GM23338 (cell line): ENCODE measurements around the gene PMEL. TPM values are rescaled to one million over a fixed set of nuclear protein-coding genes. Genes with fewer than 3 reads are reported as not detected.

Experiments used
- ATAC-seq: fragments of 200-7000 bp; cut with Tn5 transposase; 3 replicates; pipeline ENCODE4 v1.9.1; 2020
- DNase-seq: peaks from one replicate; pipeline ENCODE4 v3.0.0-alpha.2; 2015; ENCODE audit warnings: low spot score
- H2AFZ ChIP-seq: fragments of 200-600 bp; sonication (generic); 2 replicates; pipeline ENCODE4 v1.8.0; 2016; ENCODE audit warnings: antibody characterized with exemption, mild to moderate bottlenecking, moderate library complexity
- H3F3A ChIP-seq: fragments of 200-600 bp; sonication (generic); replicated peaks from 2 replicates; pipeline ENCODE4 v1.8.0; 2017; ENCODE audit warnings: antibody characterized with exemption, mixed run types, low read depth
- H3K27ac ChIP-seq: fragments of 200-600 bp; sonication (generic); 2 replicates; pipeline ENCODE4 v1.6.1; 2016; ENCODE audit warnings: low read depth
- H3K27me3 ChIP-seq: fragments of 200-600 bp; sonication (generic); 2 replicates; pipeline ENCODE4 v1.8.0; 2016; ENCODE audit warnings: mild to moderate bottlenecking, mixed run types, moderate library complexity; ENCODE audit not compliant: insufficient read depth
- H3K36me3 ChIP-seq: fragments of 200-600 bp; sonication (generic); 2 replicates; pipeline ENCODE4 v1.8.0; 2016; ENCODE audit warnings: mild to moderate bottlenecking; ENCODE audit not compliant: insufficient read depth
- H3K4me1 ChIP-seq: fragments of 200-600 bp; sonication (generic); 2 replicates; pipeline ENCODE4 v1.8.0; 2016; ENCODE audit warnings: mild to moderate bottlenecking, moderate library complexity; ENCODE audit not compliant: insufficient read depth
- H3K4me2 ChIP-seq: fragments of 200-600 bp; sonication (generic); 2 replicates; pipeline ENCODE4 v1.7.1; 2017; ENCODE audit warnings: mixed run types
- H3K4me3 ChIP-seq: fragments of 200-600 bp; sonication (generic); 2 replicates; pipeline ENCODE4 v1.6.1; 2016; ENCODE audit warnings: mixed run types
- H3K79me2 ChIP-seq: fragments of 200-600 bp; sonication (generic); replicated peaks from 2 replicates; pipeline ENCODE4 v1.8.0; 2017; ENCODE audit warnings: mild to moderate bottlenecking; ENCODE audit not compliant: insufficient read depth
- H3K9me2 ChIP-seq: fragments of 200-600 bp; sonication (generic); 2 replicates; pipeline ENCODE4 v1.8.0; 2017; ENCODE audit not compliant: insufficient read depth
- H4K20me1 ChIP-seq: fragments of 200-600 bp; sonication (generic); replicated peaks from 2 replicates; pipeline ENCODE4 v1.8.0; 2017; ENCODE audit warnings: mild to moderate bottlenecking; ENCODE audit not compliant: insufficient read depth
- H3K27ac Mint-ChIP-seq: 2 replicates; pipeline ENCODE4 v1.8.0; 2020; ENCODE audit warnings: inconsistent platforms, mild to moderate bottlenecking, moderate library complexity, mixed read lengths
- H3K27me3 Mint-ChIP-seq: 3 replicates; pipeline ENCODE4 v1.8.0; 2022; ENCODE audit warnings: low read depth, mild to moderate bottlenecking, moderate library complexity, mixed read lengths, inconsistent platforms; ENCODE audit not compliant: insufficient read depth, poor library complexity
- H3K36me3 Mint-ChIP-seq: 3 replicates; pipeline ENCODE4 v1.8.0; 2021; ENCODE audit warnings: low read depth, mild to moderate bottlenecking, inconsistent platforms, moderate library complexity, mixed read lengths
- H3K4me1 Mint-ChIP-seq: 3 replicates; pipeline ENCODE4 v1.8.0; 2020; ENCODE audit warnings: mild to moderate bottlenecking, inconsistent platforms, mixed read lengths
- H3K4me3 Mint-ChIP-seq: 3 replicates; pipeline ENCODE4 v1.8.0; 2021; ENCODE audit warnings: moderate library complexity, mild to moderate bottlenecking, inconsistent platforms, mixed read lengths
- H3K9me3 Mint-ChIP-seq: 3 replicates; pipeline ENCODE4 v1.8.0; 2020; ENCODE audit warnings: moderate library complexity, mild to moderate bottlenecking, inconsistent platforms, mixed read lengths
- CREB1 ChIP-seq: fragments of 250-450 bp; sonication (Bioruptor Pico); IDR thresholded peaks from 2 replicates; pipeline ENCODE4 v1.5.0; 2020; ENCODE audit warnings: low read depth, mild to moderate bottlenecking, moderate library complexity
- JUNB ChIP-seq: IDR thresholded peaks from one replicate; pipeline ENCODE4 v1.6.1; 2016; ENCODE audit warnings: antibody characterized with exemption; ENCODE audit not compliant: unreplicated experiment
- NANOG ChIP-seq: IDR thresholded peaks from 2 replicates; pipeline ENCODE4 v1.6.1; 2016; ENCODE audit warnings: antibody characterized with exemption, borderline replicate concordance
- POLR2AphosphoS5 ChIP-seq: IDR thresholded peaks from 2 replicates; pipeline ENCODE4 v1.6.1; 2016; ENCODE audit warnings: antibody characterized with exemption, low read depth
- polyA plus RNA-seq: library from polyadenylated mRNA; unstranded; fragments of >200 nt; fragmentation: Nextera tagmentation; extraction: Ambion mirVana; gene quantifications from 2 replicates; pipeline ENCODE4 v1.2.1, GENCODE V29; 2016
- total RNA-seq: library from RNA; depleted of rRNA; stranded (reverse); fragments of >200 nt; shearing (Covaris generic); gene quantifications from 2 replicates; pipeline ENCODE4 v1.2.3, GENCODE V29; 2014
- TF ChIP-seq, protein P1 (sequence below): IDR thresholded peaks from one replicate; pipeline ENCODE4 v1.6.1; 2018; ENCODE audit warnings: antibody characterized with exemption; ENCODE audit not compliant: unreplicated experiment
- TF ChIP-seq, protein P2 (sequence below): fragments of 250-450 bp; sonication (Bioruptor Pico); IDR thresholded peaks from 2 replicates; pipeline ENCODE4 v1.5.0; 2020; ENCODE audit warnings: mild to moderate bottlenecking, moderate library complexity

PMEL gene
- total and polyA plus RNA-seq, 2 experiments from 2014 or later, result 68.1 to 108 TPM

DNA sequence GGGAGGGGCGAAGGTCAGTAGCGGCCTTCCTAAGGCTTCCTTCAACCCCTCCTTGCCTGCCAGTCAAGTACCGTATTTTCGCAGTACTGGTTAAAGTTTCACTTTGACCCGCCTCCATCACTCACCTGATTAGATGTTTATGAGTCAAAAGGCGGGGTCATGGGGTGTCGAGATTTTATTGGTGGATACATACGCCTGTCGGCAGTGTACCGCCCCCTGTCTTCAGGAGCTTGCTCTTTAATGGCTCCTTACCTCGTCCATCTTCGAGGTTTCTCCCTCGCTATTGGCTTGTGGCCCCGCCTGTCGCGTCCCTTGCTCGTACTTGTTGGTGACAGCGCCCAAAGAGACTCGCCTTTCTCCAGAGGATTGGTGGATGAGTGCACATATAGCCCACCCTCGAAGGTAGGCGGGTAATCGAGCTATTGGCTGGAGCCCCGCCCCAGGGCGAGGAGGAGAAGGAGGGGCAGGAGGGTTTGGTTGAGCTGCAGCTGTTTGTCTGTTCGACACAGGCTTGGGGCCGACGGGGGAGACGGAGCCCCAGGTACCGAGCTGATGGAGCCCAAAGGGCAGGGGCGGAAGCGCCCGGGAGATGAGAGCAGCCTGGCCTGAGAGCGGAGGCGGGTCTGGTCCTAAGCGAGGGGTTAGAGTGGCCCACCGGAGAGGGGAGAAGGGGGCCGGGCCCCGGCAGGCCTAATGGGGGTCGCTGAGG lies 7.9 kb upstream of the PMEL start, which contains the start of gene RAB5B:
Gene RAB5B (plus strand): TSS at position 480 of the 709 bp plus-strand sequence. CDS start 12,883 bp downstream, outside the sequence.
- Mint-ChIP-seq H3K27ac (no peak within 1 kb of the TSS), H3K27me3 (peaks cover 1% of the 10 kb centered on the region), H3K4me3 (no peak within 1 kb of the TSS), H3K4me1 (peaks cover 8% of the 10 kb centered on the region), H3K36me3 (peaks cover 28% of the 10 kb centered on the region), H3K9me3 (no peaks in the 10 kb centered on the region)
- Histone ChIP-seq H3K9me2 (no peaks in the 10 kb centered on the region), H3K27me3 (no peaks in the 10 kb centered on the region), H3K4me2 (peak within 1 kb of the TSS; percentile 79), H3K79me2 (peaks cover 43% of the 10 kb centered on the region), H2AFZ (peak within 1 kb of the TSS; percentile 1), H3K36me3 (0 out of 2 replicates have a peak, but pooled peaks cover 2% of the 10 kb centered on the region), H3K4me3 (peak within 1 kb of the TSS; percentile 62), H3K27ac (peak within 1 kb of the TSS; percentile 82), H3F3A (no peaks in the 10 kb centered on the region; the same call in 1 of the 2 replicates), H4K20me1 (peaks cover 11% of the 10 kb centered on the region), H3K4me1 (peaks cover 8% of the 10 kb centered on the region)
- TF ChIP-seq NANOG (peak; percentile 30; the same call in 1 of the 2 replicates), CREB1 (CRISPR knock-in tag) (peak; percentile 95), POLR2AphosphoS5 (peak; percentile 97), JUNB (no peak)
- TF ChIP-seq, protein P1, sequence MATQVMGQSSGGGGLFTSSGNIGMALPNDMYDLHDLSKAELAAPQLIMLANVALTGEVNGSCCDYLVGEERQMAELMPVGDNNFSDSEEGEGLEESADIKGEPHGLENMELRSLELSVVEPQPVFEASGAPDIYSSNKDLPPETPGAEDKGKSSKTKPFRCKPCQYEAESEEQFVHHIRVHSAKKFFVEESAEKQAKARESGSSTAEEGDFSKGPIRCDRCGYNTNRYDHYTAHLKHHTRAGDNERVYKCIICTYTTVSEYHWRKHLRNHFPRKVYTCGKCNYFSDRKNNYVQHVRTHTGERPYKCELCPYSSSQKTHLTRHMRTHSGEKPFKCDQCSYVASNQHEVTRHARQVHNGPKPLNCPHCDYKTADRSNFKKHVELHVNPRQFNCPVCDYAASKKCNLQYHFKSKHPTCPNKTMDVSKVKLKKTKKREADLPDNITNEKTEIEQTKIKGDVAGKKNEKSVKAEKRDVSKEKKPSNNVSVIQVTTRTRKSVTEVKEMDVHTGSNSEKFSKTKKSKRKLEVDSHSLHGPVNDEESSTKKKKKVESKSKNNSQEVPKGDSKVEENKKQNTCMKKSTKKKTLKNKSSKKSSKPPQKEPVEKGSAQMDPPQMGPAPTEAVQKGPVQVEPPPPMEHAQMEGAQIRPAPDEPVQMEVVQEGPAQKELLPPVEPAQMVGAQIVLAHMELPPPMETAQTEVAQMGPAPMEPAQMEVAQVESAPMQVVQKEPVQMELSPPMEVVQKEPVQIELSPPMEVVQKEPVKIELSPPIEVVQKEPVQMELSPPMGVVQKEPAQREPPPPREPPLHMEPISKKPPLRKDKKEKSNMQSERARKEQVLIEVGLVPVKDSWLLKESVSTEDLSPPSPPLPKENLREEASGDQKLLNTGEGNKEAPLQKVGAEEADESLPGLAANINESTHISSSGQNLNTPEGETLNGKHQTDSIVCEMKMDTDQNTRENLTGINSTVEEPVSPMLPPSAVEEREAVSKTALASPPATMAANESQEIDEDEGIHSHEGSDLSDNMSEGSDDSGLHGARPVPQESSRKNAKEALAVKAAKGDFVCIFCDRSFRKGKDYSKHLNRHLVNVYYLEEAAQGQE, result no peak
- TF ChIP-seq, protein P2, sequence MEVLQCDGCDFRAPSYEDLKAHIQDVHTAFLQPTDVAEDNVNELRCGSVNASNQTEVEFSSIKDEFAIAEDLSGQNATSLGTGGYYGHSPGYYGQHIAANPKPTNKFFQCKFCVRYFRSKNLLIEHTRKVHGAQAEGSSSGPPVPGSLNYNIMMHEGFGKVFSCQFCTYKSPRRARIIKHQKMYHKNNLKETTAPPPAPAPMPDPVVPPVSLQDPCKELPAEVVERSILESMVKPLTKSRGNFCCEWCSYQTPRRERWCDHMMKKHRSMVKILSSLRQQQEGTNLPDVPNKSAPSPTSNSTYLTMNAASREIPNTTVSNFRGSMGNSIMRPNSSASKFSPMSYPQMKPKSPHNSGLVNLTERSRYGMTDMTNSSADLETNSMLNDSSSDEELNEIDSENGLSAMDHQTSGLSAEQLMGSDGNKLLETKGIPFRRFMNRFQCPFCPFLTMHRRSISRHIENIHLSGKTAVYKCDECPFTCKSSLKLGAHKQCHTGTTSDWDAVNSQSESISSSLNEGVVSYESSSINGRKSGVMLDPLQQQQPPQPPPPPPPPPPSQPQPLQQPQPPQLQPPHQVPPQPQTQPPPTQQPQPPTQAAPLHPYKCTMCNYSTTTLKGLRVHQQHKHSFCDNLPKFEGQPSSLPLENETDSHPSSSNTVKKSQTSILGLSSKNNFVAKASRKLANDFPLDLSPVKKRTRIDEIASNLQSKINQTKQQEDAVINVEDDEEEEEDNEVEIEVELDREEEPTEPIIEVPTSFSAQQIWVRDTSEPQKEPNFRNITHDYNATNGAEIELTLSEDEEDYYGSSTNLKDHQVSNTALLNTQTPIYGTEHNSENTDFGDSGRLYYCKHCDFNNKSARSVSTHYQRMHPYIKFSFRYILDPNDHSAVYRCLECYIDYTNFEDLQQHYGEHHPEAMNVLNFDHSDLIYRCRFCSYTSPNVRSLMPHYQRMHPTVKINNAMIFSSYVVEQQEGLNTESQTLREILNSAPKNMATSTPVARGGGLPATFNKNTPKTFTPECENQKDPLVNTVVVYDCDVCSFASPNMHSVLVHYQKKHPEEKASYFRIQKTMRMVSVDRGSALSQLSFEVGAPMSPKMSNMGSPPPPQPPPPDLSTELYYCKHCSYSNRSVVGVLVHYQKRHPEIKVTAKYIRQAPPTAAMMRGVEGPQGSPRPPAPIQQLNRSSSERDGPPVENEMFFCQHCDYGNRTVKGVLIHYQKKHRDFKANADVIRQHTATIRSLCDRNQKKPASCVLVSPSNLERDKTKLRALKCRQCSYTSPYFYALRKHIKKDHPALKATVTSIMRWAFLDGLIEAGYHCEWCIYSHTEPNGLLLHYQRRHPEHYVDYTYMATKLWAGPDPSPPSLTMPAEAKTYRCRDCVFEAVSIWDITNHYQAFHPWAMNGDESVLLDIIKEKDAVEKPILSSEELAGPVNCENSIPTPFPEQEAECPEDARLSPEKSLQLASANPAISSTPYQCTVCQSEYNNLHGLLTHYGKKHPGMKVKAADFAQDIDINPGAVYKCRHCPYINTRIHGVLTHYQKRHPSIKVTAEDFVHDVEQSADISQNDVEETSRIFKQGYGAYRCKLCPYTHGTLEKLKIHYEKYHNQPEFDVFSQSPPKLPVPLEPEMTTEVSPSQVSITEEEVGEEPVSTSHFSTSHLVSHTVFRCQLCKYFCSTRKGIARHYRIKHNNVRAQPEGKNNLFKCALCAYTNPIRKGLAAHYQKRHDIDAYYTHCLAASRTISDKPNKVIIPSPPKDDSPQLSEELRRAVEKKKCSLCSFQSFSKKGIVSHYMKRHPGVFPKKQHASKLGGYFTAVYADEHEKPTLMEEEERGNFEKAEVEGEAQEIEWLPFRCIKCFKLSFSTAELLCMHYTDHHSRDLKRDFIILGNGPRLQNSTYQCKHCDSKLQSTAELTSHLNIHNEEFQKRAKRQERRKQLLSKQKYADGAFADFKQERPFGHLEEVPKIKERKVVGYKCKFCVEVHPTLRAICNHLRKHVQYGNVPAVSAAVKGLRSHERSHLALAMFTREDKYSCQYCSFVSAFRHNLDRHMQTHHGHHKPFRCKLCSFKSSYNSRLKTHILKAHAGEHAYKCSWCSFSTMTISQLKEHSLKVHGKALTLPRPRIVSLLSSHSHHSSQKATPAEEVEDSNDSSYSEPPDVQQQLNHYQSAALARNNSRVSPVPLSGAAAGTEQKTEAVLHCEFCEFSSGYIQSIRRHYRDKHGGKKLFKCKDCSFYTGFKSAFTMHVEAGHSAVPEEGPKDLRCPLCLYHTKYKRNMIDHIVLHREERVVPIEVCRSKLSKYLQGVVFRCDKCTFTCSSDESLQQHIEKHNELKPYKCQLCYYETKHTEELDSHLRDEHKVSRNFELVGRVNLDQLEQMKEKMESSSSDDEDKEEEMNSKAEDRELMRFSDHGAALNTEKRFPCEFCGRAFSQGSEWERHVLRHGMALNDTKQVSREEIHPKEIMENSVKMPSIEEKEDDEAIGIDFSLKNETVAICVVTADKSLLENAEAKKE (CRISPR knock-in tag), result no peak
- peak; percentile 100 for DNase-seq
- ATAC-seq, result peak; percentile 94
